NCI-H1417 (cell line): ENCODE results near the gene CCR5.

Experiments used
- DNase-seq, 3 experiments: peaks; one replicate each; lab custom pipeline; 2025; lab: John Stamatoyannopoulos, UW

Gene CCR5

DNA sequence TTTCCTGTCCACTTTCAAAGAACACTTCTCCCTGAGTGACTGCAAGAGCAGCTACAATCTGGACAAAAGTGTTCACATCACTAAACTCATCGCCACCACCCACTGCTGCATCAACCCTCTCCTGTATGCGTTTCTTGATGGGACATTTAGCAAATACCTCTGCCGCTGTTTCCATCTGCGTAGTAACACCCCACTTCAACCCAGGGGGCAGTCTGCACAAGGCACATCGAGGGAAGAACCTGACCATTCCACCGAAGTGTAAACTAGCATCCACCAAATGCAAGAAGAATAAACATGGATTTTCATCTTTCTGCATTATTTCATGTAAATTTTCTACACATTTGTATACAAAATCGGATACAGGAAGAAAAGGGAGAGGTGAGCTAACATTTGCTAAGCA is 38.1 kb downstream of the CCR5 start:
- DNase-seq = no peak

DNA sequence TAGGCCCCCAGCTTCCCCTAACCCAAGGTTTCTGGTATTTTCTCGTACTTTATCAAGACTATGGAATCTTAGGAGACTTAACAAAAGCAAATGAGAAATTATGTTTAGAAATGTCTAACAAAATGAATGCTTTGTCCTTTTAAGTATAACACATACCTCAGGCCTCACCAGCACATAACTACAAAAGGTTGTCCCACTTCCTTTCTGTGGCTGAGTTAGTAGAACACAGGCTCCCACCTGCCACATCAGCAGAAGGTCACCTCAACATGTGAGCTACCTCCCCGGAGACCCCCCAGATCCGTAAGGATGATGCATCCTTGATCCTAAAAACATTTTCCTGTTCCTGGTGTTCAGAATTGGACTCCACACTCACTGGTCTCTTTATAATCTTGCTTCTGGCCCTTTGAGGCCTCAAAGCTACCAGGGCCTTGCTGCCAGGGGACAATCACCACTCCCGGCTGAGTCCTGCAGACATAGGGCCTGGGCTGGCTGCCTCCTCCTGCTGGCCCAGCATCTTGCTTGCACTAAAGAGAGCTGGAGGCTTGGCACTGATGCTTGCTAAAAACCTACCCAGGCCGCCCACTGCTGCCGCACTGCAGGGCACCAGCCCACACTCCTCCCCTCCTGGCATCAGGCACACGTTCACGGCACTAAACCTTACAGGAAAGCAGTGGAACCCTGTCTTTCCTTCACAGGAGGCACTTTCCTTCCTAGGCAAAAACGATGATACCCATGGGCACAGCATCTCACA is 39.2 kb downstream of the CCR5 start:
- DNase-seq = no peak

DNA sequence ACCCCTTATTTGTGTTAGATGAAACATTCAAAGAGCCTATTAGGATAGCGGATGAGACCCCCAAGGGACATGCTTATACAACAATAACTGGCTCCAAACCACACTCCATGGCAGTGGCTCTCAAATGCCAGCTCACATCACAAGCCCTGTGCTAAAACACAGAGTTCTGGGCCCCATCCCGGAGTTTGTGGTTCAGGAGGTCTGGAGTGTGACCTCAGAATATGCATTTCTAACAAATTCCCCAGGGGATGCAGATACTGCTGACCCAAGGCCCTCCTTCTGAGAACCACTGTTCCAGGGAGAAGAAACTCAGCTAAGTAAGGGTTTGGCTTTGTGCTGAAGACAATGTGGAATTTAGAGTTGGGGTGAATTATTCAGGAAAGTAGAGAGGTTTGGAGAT is 39.9 kb downstream of the CCR5 start:
- no peak for DNase-seq

DNA sequence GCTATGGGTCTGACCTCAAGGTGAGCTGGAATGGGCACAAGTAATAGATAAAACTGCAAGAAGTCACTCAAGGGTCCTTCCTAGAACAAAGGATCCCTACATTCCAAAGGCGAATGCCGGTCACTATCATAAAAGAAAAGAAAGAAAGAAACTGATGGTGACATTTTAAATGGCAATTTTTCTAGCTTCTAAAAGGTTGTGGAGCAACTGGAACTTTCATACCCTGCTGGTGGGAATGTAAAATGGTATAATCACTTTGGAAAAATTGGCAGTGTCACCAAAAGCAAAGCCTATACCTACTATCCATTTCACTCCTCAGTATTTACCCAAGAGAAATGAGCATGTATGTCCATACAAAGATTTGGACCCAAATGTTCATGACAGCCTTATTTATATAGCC is 40.5 kb downstream of the CCR5 start:
- no peak for DNase-seq

DNA sequence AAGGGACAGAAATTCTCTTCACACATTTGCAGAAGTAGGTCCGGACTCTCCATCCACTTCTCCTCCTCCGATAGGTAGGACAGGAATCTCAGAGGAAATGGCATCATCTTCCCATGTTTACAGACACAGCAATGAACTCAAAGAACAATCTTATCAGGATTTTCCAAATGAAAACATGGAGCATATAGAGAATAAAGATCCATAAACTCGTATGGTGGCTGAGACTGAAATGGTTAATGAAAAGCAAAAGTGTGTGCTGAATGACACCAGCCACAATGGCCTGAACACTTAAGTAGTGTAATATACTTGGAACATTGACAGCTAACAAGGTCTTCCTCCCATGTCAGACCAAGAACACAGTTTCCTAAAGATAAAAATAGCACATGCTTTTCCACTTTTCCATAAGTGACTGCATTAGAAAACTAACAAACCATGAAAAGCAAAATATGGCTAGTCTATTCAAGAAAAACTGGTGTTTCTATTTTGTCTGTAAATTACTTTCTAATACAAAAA is 42.1 kb downstream of the CCR5 start:
- no peak for DNase-seq

DNA sequence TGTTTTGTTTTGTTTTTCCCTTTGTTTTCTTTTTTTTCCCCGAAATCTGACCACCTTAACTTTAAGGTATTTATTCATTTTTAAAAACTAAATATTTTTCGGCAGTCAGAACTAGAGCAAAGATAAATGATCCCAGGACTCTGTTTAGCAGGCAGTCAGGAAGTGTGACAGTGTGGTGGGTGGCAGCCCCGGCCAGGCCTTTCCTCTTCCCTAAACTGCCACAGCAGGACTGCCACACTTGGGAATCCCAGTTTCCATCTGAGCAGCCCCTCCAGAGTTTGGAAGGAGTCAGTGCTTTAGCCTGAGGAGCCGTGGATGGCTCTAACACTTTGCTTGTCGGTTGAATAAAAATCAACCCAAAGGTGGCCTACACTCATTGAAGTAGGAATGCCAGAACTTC is 43.2 kb downstream of the CCR5 start:
- no peak for DNase-seq

DNA sequence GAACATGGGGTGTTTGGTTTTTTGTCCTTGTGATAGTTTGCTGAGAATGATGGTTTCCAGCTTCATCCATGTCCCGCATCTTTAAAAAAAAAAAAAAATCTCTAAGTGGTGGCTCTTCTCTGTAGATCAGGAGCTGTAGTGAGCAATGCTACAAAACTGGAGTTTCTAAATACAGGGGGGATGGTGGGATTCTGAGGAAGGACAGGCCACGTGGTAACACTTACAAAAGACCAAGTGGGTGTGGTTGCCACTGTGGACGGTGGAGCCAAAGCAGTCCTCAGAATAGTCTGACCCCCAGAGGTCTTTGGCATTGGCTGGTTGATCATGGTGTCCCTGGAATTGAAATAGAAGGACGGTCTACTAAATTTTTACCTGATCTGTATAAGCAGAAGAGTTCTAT is 44.0 kb downstream of the CCR5 start:
- DNase-seq = no peak

DNA sequence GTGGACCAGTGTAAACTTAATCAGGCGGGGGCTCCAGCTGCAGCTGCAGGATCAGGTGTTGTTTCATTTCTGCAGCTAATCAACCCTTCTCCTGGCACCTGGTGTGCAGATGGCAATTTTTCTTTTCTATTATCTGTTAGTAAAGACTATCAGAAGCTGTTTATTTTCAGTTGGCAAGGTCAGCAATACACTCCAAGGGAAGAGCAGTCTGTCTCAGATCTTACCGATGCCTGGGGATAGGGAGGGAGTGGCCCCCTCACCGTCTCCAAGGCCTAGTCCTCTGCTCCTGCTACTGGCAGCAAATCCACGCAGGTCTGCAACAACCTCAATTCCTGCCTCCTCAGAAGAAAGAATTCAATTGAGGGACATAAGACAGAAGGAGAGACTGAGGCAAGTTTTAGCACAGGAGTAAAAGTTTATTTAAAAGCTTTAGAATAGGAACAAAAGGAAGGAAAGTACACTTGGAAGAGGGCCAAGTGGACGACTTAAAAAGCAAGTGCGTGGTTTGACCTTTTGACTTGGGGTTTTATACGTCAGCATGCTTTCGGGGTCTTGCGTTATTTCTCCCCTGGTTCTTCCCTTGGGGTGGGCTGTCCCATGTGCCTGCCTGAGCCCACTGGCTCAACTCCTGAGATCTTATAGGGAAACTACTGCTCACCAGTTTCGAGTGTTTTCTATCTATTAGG is 45.5 kb downstream of the CCR5 start:
- DNase-seq = peak in 2 of 3 experiments; percentile 56 to 82

DNA sequence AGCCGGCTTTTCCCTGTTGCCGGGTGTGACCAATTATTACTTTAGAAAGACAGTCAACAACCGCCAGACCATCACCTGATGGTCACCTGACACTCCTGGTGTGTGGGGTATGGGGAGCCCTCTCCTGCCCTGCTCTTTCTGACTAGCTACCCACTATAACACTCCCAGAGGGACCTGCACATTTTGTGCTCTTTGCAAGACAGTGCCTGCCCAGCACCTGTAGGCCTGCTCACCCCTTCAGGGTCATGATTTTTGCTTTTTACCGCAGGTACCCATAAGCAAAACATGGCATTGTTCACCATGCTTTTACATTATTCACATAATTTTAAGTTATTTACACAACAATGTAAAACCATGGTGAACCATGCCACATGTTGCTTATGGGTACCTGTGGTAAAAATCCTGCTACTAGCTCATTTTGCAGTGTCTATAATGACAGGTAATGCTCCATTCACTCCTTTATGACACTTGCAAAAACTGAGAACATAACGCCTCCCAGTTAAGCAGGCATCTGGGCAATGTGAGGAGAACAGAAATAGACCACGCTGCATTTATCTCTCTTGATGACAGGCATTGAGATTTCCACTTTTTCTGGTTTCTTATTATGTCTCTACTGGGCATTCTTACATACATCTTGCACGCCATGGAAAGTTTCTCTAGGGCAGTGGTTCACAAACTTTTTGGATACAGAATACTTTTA is 46.2 kb downstream of the CCR5 start:
- no peak for DNase-seq

DNA sequence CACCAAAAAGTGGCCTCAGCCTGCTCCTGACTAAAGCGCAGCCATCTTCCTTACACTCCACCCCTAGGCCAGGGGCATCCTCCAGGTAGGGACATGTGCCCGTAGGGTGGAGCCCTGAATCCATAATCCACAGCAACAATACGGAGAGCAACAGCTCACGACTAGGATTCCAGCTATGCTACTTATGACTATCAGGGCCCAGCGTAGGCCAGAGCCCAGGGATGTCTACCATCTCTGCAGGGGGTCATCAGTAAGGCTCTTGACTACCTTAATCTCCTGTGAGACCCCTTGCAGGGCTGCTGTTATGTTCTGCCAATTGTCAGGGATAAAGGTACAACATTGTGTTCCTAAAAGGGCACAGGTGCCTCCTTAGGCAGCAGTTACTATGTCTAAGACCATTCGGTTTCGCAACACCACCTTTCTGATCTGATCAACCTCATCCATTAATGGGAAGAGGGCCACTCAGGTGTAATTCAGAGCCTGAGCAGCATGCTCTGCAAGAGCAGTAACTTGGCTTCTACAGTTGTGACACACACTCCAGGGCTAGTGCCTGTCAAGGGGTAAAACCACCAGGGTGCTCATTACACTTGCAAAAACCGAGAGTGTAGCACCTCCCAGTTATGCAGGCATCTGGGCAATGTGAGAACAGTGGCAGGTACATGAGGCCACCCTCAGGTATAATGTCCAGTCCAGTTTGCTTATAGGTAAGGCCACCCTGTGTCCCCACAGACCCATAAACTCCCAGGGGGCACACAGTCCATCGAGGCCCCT is 47.3 kb downstream of the CCR5 start:
- no peak for DNase-seq

DNA sequence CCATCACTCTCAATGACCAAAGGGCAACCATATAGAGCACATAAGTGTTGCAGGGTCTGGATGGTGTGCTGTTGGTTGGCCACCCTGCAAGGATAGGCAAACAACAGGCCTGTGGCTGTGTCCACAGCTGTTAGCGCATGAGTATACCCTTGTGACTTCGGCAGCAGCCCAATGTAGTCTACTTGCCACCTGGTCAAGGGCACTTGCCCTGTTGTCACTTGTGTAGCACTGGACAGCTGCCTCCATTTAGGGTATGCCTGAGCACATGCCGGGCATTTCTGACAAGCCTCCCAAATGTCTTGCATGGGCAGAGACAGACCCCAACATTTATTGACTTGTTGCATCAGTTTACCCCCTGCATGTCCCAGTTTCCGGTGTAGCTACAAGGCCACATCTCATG is 49.1 kb downstream of the CCR5 start:
- no peak for DNase-seq

DNA sequence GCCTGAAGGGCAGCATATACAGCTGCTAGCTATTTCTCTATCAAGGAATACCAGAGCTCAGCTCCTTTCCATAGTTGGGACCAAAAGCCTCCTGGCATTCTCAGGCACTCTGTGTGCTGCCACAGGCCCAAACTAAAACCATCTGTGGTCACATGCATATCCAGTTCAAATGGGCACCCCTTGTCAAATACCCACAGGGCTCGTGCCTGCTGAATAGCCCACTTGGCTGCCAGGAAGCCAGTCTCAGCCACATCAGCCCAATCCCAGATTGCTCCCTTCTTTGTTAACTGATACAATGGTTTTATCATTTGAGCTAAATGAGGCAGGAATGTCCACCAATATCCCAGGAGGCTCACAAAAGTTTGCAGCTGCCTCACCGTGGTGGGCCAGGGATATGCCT is 50.2 kb downstream of the CCR5 start:
- no peak for DNase-seq

DNA sequence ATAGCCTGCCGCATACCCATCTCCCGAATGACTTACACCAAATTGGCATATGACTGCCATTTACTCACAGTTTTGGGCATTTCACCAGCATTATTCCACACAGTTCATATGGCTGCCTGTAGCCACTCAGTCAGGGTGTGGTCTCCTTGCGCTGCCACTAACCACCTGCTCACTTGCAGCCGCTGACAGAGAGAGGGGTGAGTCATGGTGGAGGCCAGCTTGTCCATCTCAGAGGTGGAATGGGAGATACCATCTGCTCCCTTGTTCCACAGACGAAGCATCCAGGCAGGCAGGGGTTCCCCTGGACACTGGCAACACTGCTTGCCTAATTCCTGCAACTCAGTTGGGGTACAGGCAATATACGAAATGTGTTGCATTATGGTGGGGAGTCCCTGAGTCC is 51.9 kb downstream of the CCR5 start:
- peak in 1 of 3 experiments; percentile 2 for DNase-seq

DNA sequence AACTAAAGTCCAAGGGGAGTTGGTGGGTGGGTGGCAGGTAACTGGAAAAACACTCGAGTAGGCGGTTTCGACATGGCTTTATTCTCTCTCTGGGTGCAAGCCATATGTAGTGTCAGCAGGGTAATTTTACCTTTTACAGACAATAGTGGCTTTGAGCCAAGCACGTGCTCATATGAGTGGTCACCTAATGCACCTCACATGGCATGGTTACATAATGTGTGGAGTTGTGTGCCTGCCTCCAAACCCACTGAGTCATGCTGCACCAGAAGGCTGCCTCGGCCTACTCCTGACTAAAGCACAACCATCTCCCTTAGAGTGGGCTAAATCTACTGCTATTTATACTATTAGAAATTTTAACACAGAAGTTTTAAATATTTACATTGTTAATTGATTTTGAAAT is 52.8 kb downstream of the CCR5 start:
- DNase-seq = peak in 1 of 3 experiments; percentile 2
